ENCODE measurements around the gene EMB. TPM values are rescaled to one million over a fixed set of nuclear protein-coding genes. Genes with fewer than 3 reads are reported as not detected.

EMB gene
- total RNA-seq, 4 donors from 2014 or later: 16.0 to 58.5 (median 32.2) TPM

DNA sequence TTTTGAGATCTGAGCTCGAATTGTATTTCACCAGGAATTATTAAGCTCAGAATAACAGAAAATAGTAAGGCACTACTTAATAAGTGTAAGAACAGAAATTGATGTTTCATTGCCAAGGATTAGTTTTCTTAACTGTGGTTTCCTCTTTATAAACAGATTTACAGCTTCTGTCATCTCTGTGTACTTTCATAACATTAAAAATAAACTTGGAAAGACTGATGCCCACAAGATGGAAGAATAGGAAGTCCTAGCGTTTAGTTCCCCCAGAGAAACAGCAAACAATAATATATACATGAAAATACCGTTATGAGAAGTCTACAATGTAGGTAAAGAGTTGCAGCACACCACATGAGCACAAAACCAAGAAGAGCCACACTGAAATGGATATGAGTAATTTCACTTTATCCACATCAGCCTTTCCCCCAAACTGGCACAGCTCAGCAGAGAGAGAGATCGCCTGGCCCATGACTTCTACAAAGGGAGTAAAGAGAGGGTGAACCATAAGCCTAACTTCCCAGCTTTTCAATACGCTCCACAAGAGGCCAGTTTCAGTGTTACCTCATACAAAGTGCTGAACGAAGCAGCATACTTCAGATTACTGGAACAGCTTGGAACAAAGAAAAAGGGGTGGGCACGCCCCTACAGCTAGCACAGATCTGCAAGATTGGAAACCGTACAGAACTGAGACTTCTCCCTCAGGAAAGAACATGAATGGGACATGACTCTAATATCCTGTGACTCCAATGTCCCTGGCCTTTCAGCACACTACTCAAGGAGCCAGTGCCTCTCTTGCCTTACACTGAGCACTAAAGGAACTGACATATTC lies 75.4 kb downstream of the EMB start:
- TF ChIP-seq, protein P1, sequence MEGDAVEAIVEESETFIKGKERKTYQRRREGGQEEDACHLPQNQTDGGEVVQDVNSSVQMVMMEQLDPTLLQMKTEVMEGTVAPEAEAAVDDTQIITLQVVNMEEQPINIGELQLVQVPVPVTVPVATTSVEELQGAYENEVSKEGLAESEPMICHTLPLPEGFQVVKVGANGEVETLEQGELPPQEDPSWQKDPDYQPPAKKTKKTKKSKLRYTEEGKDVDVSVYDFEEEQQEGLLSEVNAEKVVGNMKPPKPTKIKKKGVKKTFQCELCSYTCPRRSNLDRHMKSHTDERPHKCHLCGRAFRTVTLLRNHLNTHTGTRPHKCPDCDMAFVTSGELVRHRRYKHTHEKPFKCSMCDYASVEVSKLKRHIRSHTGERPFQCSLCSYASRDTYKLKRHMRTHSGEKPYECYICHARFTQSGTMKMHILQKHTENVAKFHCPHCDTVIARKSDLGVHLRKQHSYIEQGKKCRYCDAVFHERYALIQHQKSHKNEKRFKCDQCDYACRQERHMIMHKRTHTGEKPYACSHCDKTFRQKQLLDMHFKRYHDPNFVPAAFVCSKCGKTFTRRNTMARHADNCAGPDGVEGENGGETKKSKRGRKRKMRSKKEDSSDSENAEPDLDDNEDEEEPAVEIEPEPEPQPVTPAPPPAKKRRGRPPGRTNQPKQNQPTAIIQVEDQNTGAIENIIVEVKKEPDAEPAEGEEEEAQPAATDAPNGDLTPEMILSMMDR (IDR thresholded peaks at IDR 0.05; ENCODE audit: low read depth): no peak

DNA sequence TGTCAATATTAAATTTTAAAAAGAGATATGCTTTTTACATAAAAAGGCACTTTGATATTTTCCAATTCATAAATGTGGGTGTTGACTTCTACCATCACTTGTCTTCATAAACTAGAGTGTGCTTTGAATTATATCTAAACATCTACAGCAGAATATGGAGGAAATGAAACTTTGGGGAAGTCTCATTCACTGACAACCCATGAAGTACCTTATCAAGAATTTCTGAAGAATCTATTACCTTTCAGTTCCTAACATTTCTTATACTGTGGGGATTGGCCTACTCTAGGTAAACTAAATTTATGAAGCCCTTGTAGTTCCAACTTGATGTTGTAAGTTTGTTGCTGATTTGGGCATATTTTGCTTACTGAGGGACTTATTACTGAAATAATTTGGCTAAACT lies 81.9 kb downstream of the EMB start:
- TF ChIP-seq, protein P1 (IDR thresholded peaks at IDR 0.05; ENCODE audit: low read depth): no peak

- TF ChIP-seq, protein P1 (IDR thresholded peaks at IDR 0.05; ENCODE audit: low read depth): no peak
Observed at GRCh38 chr5:50352382-50352781, 88.7 kb downstream of the EMB start.

Other genes starting within 250 kb of the EMB start
- 10 to 100 TPM in 3 of 4 donors, 1 to 10 TPM in 1; 9.4 to 39.3 (median 28.6) TPM for gene PARP8, start 225.3 kb upstream of the EMB start, total RNA-seq

Measured in subcutaneous adipose tissue (tissue), 4 donors.